ENCODE data around the gene ITIH5.

Gene ITIH5

GRCh38 chr10:7642491-7643011 lies 24.2 kb downstream of the ITIH5 start:
- Mint-ChIP-seq H3K9me3 (peaks cover 18% of the 10 kb centered on the region), H3K36me3 (ENCODE audit: low read depth) (peaks cover 31% of the 10 kb centered on the region), H3K27ac (no peak overlapping the region), H3K27me3 (ENCODE audit: low read depth) (no peaks in the 10 kb centered on the region), H3K4me1 (no peaks in the 10 kb centered on the region), H3K4me3 (no peak overlapping the region)
- TF ChIP-seq CTCF (IDR thresholded peaks at IDR 0.05; ENCODE audit: unreplicated experiment in 3 of 3), result no peak

GRCh38 chr10:7635408-7636125 lies 31.2 kb downstream of the ITIH5 start:
- TF ChIP-seq CTCF (IDR thresholded peaks at IDR 0.05; ENCODE audit: unreplicated experiment in 3 of 3), result no peak
- peaks cover 22% of the 10 kb centered on the region for H3K36me3 Mint-ChIP-seq (ENCODE audit: low read depth)
- H3K4me1 Mint-ChIP-seq, result no peaks in the 10 kb centered on the region
- H3K9me3 Mint-ChIP-seq, result peaks cover 15% of the 10 kb centered on the region
- no peaks in the 10 kb centered on the region for H3K27me3 Mint-ChIP-seq (ENCODE audit: low read depth)
- H3K27ac Mint-ChIP-seq, result peak overlapping the region in 1 of 3 experiments; percentile 50
- H3K4me3 Mint-ChIP-seq, result no peak overlapping the region

- peak overlapping the region in 1 of 3 experiments; percentile 3 for H3K4me3 Mint-ChIP-seq
- peak overlapping the region; percentile 73 to 88 (median 77) for H3K27ac Mint-ChIP-seq
- H3K4me1 Mint-ChIP-seq, result no peaks in the 10 kb centered on the region
- no peak for TF ChIP-seq CTCF (IDR thresholded peaks at IDR 0.05; ENCODE audit: unreplicated experiment in 3 of 3)
- peaks cover 10% of the 10 kb centered on the region for H3K9me3 Mint-ChIP-seq
- H3K36me3 Mint-ChIP-seq (ENCODE audit: low read depth), result peaks cover 17% of the 10 kb centered on the region
- H3K27me3 Mint-ChIP-seq (ENCODE audit: low read depth), result no peaks in the 10 kb centered on the region
These were observed 32.4 kb downstream of the ITIH5 start for GRCh38 chr10:7634142-7634894.

GRCh38 chr10:7626283-7626682 lies 40.5 kb downstream of the ITIH5 start:
- Mint-ChIP-seq H3K36me3 (ENCODE audit: low read depth) (no peaks in the 10 kb centered on the region), H3K4me3 (no peak overlapping the region)
- TF ChIP-seq CTCF (IDR thresholded peaks at IDR 0.05; ENCODE audit: unreplicated experiment in 3 of 3), result no peak

GRCh38 chr10:7625836-7626235 lies 40.9 kb downstream of the ITIH5 start:
- Mint-ChIP-seq H3K4me1 (no peaks in the 10 kb centered on the region), H3K4me3 (no peak overlapping the region), H3K27ac (no peak overlapping the region), H3K27me3 (ENCODE audit: low read depth) (peaks cover 10% of the 10 kb centered on the region), H3K9me3 (no peaks in the 10 kb centered on the region), H3K36me3 (ENCODE audit: low read depth) (no peaks in the 10 kb centered on the region)
- no peak for TF ChIP-seq CTCF (IDR thresholded peaks at IDR 0.05; ENCODE audit: unreplicated experiment in 3 of 3)

More at GRCh38 chr10:7626283-7626682, 40.5 kb downstream of the ITIH5 start:
- Mint-ChIP-seq H3K9me3 (no peaks in the 10 kb centered on the region), H3K27me3 (ENCODE audit: low read depth) (peaks cover 10% of the 10 kb centered on the region), H3K27ac (no peak overlapping the region), H3K4me1 (no peaks in the 10 kb centered on the region)
